Choroid plexus epithelial cell (primary cell): Measurements from ENCODE around the gene ASB3.

Source experiments
- DNase-seq: peaks from one replicate; pipeline ENCODE4 v3.0.0-alpha.2; 2010; ENCODE audit warnings: low read depth
- H3K4me3 ChIP-seq: 2 replicates; pipeline ENCODE4 v1.5.1; 2011; ENCODE audit warnings: low read depth, mild to moderate bottlenecking, control low read depth, low read length, moderate library complexity
- CTCF ChIP-seq: conservative IDR thresholded peaks from 2 replicates; pipeline ENCODE4 v1.5.1; 2011; ENCODE audit warnings: low read depth, mild to moderate bottlenecking, control low read depth, inconsistent platforms, low read length, moderate library complexity

The ASB3 gene

GRCh38 chr2:53636109-53636508, 150.6 kb downstream of the ASB3 start:
- TF ChIP-seq CTCF = no peak
- no peak for DNase-seq
- no peak overlapping the region for H3K4me3 ChIP-seq

- DNase-seq = no peak
- H3K4me3 ChIP-seq = no peak overlapping the region
- TF ChIP-seq CTCF = no peak
Measured at GRCh38 chr2:53635694-53636093, 151.1 kb downstream of the ASB3 start.

- H3K4me3 ChIP-seq = no peak overlapping the region
- no peak for TF ChIP-seq CTCF
- peak; percentile 18 for DNase-seq
Measured at GRCh38 chr2:53633441-53633840, 153.3 kb downstream of the ASB3 start.

- no peak overlapping the region for H3K4me3 ChIP-seq
- TF ChIP-seq CTCF = no peak
- DNase-seq = peak; percentile 71
Measured at GRCh38 chr2:53632714-53633113, 154.0 kb downstream of the ASB3 start.

- H3K4me3 ChIP-seq = no peak overlapping the region
- no peak for DNase-seq
- TF ChIP-seq CTCF = no peak
Measured at GRCh38 chr2:53632126-53632460, 154.7 kb downstream of the ASB3 start.

GRCh38 chr2:53631313-53632125, 155.2 kb downstream of the ASB3 start:
- no peak overlapping the region for H3K4me3 ChIP-seq
- no peak for DNase-seq
- no peak for TF ChIP-seq CTCF

GRCh38 chr2:53630026-53630606, 156.6 kb downstream of the ASB3 start:
- DNase-seq = peak; percentile 11
- no peak for TF ChIP-seq CTCF
- H3K4me3 ChIP-seq = no peak overlapping the region
